ENCODE results near the gene CDC42EP2. TPM values are rescaled to one million over a fixed set of nuclear protein-coding genes. Genes with fewer than 3 reads are reported as not detected.

Gene CDC42EP2, protein sequence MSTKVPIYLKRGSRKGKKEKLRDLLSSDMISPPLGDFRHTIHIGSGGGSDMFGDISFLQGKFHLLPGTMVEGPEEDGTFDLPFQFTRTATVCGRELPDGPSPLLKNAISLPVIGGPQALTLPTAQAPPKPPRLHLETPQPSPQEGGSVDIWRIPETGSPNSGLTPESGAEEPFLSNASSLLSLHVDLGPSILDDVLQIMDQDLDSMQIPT
- total RNA-seq = 19.9 and 24.8 TPM in 2 replicates

DNA sequence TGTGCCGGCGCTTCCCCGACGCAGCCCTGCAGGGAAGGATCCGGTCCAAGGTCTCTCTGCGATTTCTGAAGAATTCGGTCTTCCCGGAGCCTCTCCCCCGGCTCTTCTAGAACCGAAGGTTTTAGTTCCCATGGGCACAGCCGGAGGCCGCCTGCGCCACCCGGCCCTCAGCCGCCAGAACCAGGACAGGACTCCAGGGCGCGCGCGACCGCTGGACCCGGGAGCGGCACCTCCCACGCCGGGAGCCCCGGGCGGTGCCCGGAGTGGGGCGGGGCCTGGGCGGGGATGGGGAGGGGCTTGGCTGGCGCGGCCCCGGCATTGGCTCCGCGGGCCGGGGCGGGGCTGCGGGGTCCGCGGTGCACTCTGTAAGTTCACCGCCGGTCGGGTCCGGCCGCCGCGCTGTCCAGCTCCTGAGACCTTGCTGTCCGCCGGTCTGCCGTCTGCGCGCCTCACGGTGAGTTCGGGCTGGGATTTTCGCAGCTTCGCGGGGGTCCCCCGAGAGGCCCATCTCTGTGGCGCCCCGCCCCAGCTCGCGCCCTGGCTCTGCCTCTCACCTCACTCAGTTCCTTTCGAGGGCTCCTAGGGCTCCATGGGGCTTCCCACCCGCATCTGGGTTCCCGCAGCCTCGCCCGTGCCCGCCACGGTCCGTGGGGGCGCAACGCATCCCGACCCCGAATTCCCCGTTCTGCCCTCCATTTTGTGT is at the start of gene CDC42EP2:
Gene CDC42EP2 (plus strand): TSS at position 366 of the 703 bp plus-strand sequence. CDS start 6,033 bp downstream, outside the sequence.

DNA sequence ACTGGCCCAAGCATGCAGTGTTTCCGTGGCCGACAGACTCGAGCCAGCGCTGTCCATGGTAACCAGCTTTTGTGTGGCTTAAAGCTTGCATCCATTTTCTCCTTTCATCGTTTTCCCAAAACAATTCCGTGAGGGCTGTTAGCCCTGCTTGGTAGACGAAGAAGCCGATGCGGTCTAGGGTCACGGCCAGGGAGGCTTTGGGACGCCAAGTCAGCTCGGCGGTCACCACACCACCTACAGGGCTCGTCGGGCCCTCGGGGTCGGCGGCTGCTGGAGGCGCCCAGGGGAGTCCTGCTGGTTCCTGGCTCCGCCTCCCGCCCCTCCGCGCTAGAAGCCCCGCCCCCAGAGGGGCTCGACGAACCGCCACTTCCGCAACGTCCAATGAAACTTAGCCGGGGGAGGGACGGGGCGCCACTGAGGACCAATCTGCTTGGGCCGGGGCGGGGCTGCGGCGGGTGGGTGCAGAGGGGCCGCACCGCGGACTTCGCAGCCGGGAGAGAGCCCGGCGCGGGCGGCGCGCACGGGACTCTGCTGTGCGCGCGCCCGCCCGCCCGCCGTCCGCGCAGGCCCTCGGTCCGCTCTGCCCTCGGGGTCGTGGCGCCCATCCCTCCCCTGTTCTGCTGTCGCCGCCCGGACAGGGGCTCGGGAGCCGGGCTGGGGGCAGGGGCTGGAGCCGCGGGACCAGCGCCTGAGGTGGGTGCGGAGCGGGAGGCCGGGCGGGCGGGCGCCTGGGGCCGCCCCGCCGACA is 39.8 kb downstream of the CDC42EP2 start, which contains the start of gene TIGD3:
Gene TIGD3 (plus strand): TSS at position 487 of the 748 bp plus-strand sequence. CDS start 1,058 bp downstream, outside the sequence.

Other genes with a start within 250 kb of the CDC42EP2 start
- gene CDCA5, start 230.8 kb upstream of the CDC42EP2 start, total RNA-seq = 2.8 and 31.4 TPM in 2 replicates
- gene ZFPL1, start 230.6 kb upstream of the CDC42EP2 start, total RNA-seq = 67.4 and 68.3 TPM in 2 replicates
- gene VPS51, start 218.7 kb upstream of the CDC42EP2 start, total RNA-seq = 162 and 269 TPM in 2 replicates
- 33.1 and 114 TPM in 2 replicates for gene TM7SF2, start 203.0 kb upstream of the CDC42EP2 start, total RNA-seq
- 20.2 and 20.5 TPM in 2 replicates for gene ZNHIT2, start 197.2 kb upstream of the CDC42EP2 start, total RNA-seq
- 376 and 394 TPM in 2 replicates for gene FAU, start 192.7 kb upstream of the CDC42EP2 start, total RNA-seq
- 56.3 and 84.7 TPM in 2 replicates for gene MRPL49, start 192.5 kb upstream of the CDC42EP2 start, total RNA-seq
- gene SYVN1, start 180.3 kb upstream of the CDC42EP2 start, total RNA-seq = 19.7 and 21.0 TPM in 2 replicates
- not detected in 2 replicates for gene SPDYC, start 144.6 kb upstream of the CDC42EP2 start, total RNA-seq
- gene CAPN1, start 132.9 kb upstream of the CDC42EP2 start, total RNA-seq = 327 and 383 TPM in 2 replicates
- gene POLA2, start 52.9 kb upstream of the CDC42EP2 start, total RNA-seq = 6.7 and 28.8 TPM in 2 replicates
- 37.2 and 41.3 TPM in 2 replicates for gene DPF2, start 19.0 kb downstream of the CDC42EP2 start, total RNA-seq
- gene TIGD3, start 39.9 kb downstream of the CDC42EP2 start, total RNA-seq = 0.25 and 0.33 TPM in 2 replicates
- gene SLC25A45, start 67.8 kb downstream of the CDC42EP2 start, total RNA-seq = 0.98 and 1.8 TPM in 2 replicates
- gene FRMD8, start 71.8 kb downstream of the CDC42EP2 start, total RNA-seq = 37.6 and 41.9 TPM in 2 replicates
- 16.5 and 75.2 TPM in 2 replicates for gene NEAT1, start 107.9 kb downstream of the CDC42EP2 start, total RNA-seq
- 629 and 944 TPM in 2 replicates for gene MALAT1, start 184.2 kb downstream of the CDC42EP2 start, total RNA-seq
- 111 and 114 TPM in 2 replicates for gene SCYL1, start 210.2 kb downstream of the CDC42EP2 start, total RNA-seq
- gene LTBP3, start 243.5 kb downstream of the CDC42EP2 start, total RNA-seq = 104 and 399 TPM in 2 replicates

All from mesangial cell (primary cell).